ENCODE data around the gene USP13. TPM values are rescaled to one million over a fixed set of nuclear protein-coding genes. Genes with fewer than 3 reads are reported as not detected.

Gene USP13
- total and polyA plus RNA-seq, 2 experiments from 2014 or later: 9.6 to 15.7 TPM

GRCh38 chr3:179604321-179605078, 48.3 kb upstream of the USP13 start, which contains the start of the genes MRPL47 and NDUFB5:
Gene MRPL47, minus strand, starts transcription at chr3:179604638. Its CDS starts 14 bp downstream, at chr3:179604624.
Gene NDUFB5, plus strand, starts transcription at chr3:179604794. Its CDS starts 22 bp downstream, at chr3:179604816.
- peak within 1 kb of the TSS; percentile 64 for H3K4me3 ChIP-seq
- no peaks in the 10 kb centered on the region for H3K36me3 ChIP-seq (replicated peaks; ENCODE audit: insufficient read depth, low read depth)
- no peaks in the 10 kb centered on the region for H3K9me3 ChIP-seq (ENCODE audit: low read depth)
- TF ChIP-seq EZH2 (IDR thresholded peaks at IDR 0.05; ENCODE audit: borderline replicate concordance): no peak
- no peak for TF ChIP-seq EZH2phosphoT487 (IDR thresholded peaks at IDR 0.05; ENCODE audit: low read depth, severe bottlenecking, unreplicated experiment)
- TF ChIP-seq CTCF (IDR thresholded peaks at IDR 0.05; ENCODE audit: poor library complexity): no peak
- H2AFZ ChIP-seq: peak within 1 kb of the TSS; percentile 65
- peak; percentile 96 for DNase-seq (ENCODE audit: low spot score)
- H3K4me2 ChIP-seq: peak within 1 kb of the TSS; percentile 80
- H3K27ac ChIP-seq: peak within 1 kb of the TSS; percentile 94
- no peaks in the 10 kb centered on the region for H3K27me3 ChIP-seq
- peaks cover 73% of the 10 kb centered on the region for H3K79me2 ChIP-seq
- WGBS (ENCODE audit: low lambda C conversion rate, missing lambda C conversion rate): 1% methylated on average over 45 of the region's 45 CpGs
- no peaks in the 10 kb centered on the region for H3K9me2 ChIP-seq (replicated peaks; ENCODE audit: insufficient read depth)
- no peaks in the 10 kb centered on the region for H4K20me1 ChIP-seq (ENCODE audit: insufficient read depth, poor library complexity, severe bottlenecking)
- peaks cover 6% of the 10 kb centered on the region for H3K4me1 ChIP-seq (ENCODE audit: insufficient read depth)

- 95% methylated on average over 4 of the region's 4 CpGs for WGBS (ENCODE audit: low lambda C conversion rate, missing lambda C conversion rate)
- Histone ChIP-seq H3K4me3 (no peak overlapping the region), H3K27ac (no peak overlapping the region), H3K9me2 (replicated peaks; ENCODE audit: insufficient read depth) (no peaks in the 10 kb centered on the region), H3K36me3 (replicated peaks; ENCODE audit: insufficient read depth, low read depth) (no peaks in the 10 kb centered on the region), H3K79me2 (peaks cover 84% of the 10 kb centered on the region), H2AFZ (no peak overlapping the region), H3K4me2 (no peak overlapping the region), H4K20me1 (ENCODE audit: insufficient read depth, poor library complexity, severe bottlenecking) (peaks cover 3% of the 10 kb centered on the region), H3K27me3 (no peaks in the 10 kb centered on the region), H3K9me3 (ENCODE audit: low read depth) (no peaks in the 10 kb centered on the region), H3K4me1 (ENCODE audit: insufficient read depth) (peaks cover 6% of the 10 kb centered on the region)
- TF ChIP-seq EZH2phosphoT487 (IDR thresholded peaks at IDR 0.05; ENCODE audit: low read depth, severe bottlenecking, unreplicated experiment): no peak
- no peak for DNase-seq (ENCODE audit: low spot score)
Observed at GRCh38 chr3:179606534-179607085, 46.2 kb upstream of the USP13 start.

- H2AFZ ChIP-seq: no peak overlapping the region
- no peak for TF ChIP-seq EZH2phosphoT487 (IDR thresholded peaks at IDR 0.05; ENCODE audit: low read depth, severe bottlenecking, unreplicated experiment)
- no peak for TF ChIP-seq CTCF (IDR thresholded peaks at IDR 0.05; ENCODE audit: poor library complexity)
- no peak for TF ChIP-seq EZH2 (IDR thresholded peaks at IDR 0.05; ENCODE audit: borderline replicate concordance)
- DNase-seq (ENCODE audit: low spot score): no peak
- no peak overlapping the region for H3K4me3 ChIP-seq
- H3K27ac ChIP-seq: no peak overlapping the region
- no peaks in the 10 kb centered on the region for H3K27me3 ChIP-seq
- no peaks in the 10 kb centered on the region for H3K9me2 ChIP-seq (replicated peaks; ENCODE audit: insufficient read depth)
- peaks cover 67% of the 10 kb centered on the region for H3K79me2 ChIP-seq
- H3K9me3 ChIP-seq (ENCODE audit: low read depth): no peaks in the 10 kb centered on the region
- H4K20me1 ChIP-seq (ENCODE audit: insufficient read depth, poor library complexity, severe bottlenecking): peaks cover 3% of the 10 kb centered on the region
- H3K4me2 ChIP-seq: no peak overlapping the region
- no peaks in the 10 kb centered on the region for H3K4me1 ChIP-seq (ENCODE audit: insufficient read depth)
- WGBS (ENCODE audit: low lambda C conversion rate, missing lambda C conversion rate): 53% methylated on average over 6 of the region's 6 CpGs
- no peaks in the 10 kb centered on the region for H3K36me3 ChIP-seq (replicated peaks; ENCODE audit: insufficient read depth, low read depth)
Observed at GRCh38 chr3:179608931-179609720, 43.7 kb upstream of the USP13 start.

All from hepatocyte (in vitro differentiated cells).